D721Med (cell line): ENCODE results near the gene TMEM170A.
"Not testable (repeated sequence)": the region's sequence is repeated elsewhere in the genome, so short reads cannot be mapped to it uniquely, and the experiment has no call there.

Experiments
- DNase-seq: peaks from one replicate; pipeline ENCODE4 v3.0.0; 2011; ENCODE audit warnings: low spot score; ENCODE audit not compliant: insufficient read length
- FAIRE-seq: peaks from 2 replicates; lab custom pipeline; 2011; peaks lifted over from hg19 to GRCh38; lab: Jason Lieb, UNC
- TF ChIP-seq, protein P1 (sequence below): IDR thresholded peaks from 2 replicates; pipeline ENCODE4 v1.5.1; 2012; ENCODE audit warnings: mild to moderate bottlenecking, control low read depth; ENCODE audit not compliant: insufficient read depth; ENCODE audit errors: missing control alignments

The TMEM170A gene

DNA sequence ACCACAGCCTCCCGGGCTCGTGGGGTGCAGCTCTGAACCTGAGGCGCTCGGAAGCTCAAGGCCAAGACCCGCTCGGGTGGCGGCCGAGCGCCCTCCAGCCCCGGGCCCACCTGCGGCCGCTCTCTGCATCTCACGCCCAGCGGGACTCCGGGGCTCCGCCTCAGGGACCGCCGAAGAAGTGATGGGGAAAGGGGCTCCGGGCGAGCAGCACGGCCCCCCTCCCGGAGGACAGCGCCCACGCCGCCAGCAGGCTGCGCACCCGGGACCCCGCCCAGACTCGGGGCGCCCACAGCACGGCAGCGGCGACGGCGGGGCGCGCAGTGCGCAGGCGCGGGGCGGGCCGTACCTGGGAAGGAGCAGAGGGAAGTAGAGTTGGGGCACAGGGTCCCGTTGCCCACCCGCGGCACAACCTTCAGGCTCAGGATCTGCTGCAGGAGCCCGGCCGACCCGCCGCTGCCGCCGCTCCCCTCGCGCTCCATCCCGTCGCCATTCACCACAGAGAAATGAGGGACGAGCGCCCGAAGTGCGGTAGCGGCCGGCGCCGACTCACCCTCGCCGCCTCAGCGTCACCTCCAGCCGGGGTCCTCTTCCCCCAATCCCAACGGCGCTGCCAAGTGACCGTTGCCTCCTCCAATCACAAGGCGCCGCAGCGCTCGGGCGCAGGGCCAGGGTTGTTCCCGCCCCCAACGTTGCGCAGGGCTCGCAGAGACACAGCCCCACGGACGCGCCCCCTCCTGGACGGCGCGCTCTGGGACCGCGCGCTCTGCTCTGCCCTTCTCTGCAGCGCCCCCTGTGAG, at the start of gene TMEM170A:
TMEM170A (minus strand) TSS at position 568 of the 797 bp plus-strand sequence; CDS start at position 479, 89 bp downstream.
- TF ChIP-seq, protein P1, sequence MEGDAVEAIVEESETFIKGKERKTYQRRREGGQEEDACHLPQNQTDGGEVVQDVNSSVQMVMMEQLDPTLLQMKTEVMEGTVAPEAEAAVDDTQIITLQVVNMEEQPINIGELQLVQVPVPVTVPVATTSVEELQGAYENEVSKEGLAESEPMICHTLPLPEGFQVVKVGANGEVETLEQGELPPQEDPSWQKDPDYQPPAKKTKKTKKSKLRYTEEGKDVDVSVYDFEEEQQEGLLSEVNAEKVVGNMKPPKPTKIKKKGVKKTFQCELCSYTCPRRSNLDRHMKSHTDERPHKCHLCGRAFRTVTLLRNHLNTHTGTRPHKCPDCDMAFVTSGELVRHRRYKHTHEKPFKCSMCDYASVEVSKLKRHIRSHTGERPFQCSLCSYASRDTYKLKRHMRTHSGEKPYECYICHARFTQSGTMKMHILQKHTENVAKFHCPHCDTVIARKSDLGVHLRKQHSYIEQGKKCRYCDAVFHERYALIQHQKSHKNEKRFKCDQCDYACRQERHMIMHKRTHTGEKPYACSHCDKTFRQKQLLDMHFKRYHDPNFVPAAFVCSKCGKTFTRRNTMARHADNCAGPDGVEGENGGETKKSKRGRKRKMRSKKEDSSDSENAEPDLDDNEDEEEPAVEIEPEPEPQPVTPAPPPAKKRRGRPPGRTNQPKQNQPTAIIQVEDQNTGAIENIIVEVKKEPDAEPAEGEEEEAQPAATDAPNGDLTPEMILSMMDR: peak; percentile 99
- no peak for FAIRE-seq
- DNase-seq: peak; percentile 51

GRCh38 chr16:75506574-75506973, 42.1 kb upstream of the TMEM170A start:
- DNase-seq (no peak), FAIRE-seq (no peak)
- TF ChIP-seq, protein P1: no peak

GRCh38 chr16:75506107-75506506, 41.6 kb upstream of the TMEM170A start:
- FAIRE-seq: no peak
- DNase-seq: no peak
- TF ChIP-seq, protein P1: no peak

DNA sequence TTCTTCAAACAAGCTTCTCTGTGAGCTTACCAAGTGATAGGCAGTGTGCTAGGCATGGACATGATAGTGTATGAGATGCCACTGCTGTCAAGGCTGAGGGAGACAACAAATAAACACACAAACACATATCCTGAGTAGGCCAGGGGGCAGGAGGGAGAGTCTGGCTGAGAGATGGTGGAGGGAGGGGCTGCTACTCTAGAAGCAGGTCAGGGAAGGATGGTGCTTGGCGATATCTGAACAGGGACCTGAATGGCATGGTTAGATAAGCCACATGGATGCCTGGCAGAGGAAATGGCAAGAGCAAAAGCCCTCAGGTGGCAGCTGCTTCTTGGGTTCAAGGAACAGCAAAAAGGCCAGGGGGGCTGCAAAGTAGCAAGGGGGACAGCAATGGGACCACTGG, 39.3 kb upstream of the TMEM170A start:
- no peak for DNase-seq
- no peak for FAIRE-seq
- TF ChIP-seq, protein P1: no peak

GRCh38 chr16:75502916-75503605, 38.6 kb upstream of the TMEM170A start:
- no peak for FAIRE-seq
- TF ChIP-seq, protein P1: no peak
- no peak for DNase-seq

DNA sequence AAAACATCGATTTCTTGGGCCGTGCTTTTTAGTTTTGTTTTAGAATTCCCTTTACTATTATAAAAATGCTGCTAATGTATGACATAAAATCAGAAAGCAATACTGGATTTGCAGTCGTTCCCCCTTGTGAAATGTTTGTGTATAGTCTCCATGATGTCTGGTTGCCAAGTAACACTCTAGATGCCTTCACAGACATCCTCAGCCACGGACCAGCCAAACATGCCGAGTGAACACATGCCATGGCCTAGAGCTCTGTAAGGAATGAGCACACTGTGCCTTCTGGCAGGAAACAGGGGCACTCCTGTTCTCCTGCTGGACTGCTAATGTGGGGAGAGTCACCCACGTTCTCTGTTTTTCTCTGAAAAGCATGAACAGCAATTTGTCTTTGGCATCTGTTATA, 37.3 kb upstream of the TMEM170A start:
- FAIRE-seq, DNase-seq: not testable (repeated sequence)

DNA sequence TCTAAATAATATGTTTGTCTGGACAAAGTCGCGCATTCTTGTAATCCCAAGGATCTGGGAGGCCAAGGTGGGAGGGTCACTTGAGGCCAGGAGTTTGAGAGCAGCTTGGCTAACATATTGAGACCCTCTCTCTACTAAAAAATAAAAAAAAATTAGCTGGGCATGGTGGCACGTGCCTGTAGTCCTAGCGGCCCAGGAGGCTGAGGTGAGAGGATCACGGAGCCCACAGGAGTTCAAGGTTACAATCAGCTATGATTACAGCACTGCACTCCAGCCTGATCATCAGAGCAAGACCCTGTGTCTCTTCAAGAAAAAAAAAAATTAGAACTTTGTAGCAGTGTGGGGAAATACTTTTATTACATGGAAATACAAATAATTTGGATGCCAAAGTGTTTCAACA, 36.9 kb upstream of the TMEM170A start:
- TF ChIP-seq, protein P1: no peak
- FAIRE-seq: no peak
- DNase-seq: no peak

DNA sequence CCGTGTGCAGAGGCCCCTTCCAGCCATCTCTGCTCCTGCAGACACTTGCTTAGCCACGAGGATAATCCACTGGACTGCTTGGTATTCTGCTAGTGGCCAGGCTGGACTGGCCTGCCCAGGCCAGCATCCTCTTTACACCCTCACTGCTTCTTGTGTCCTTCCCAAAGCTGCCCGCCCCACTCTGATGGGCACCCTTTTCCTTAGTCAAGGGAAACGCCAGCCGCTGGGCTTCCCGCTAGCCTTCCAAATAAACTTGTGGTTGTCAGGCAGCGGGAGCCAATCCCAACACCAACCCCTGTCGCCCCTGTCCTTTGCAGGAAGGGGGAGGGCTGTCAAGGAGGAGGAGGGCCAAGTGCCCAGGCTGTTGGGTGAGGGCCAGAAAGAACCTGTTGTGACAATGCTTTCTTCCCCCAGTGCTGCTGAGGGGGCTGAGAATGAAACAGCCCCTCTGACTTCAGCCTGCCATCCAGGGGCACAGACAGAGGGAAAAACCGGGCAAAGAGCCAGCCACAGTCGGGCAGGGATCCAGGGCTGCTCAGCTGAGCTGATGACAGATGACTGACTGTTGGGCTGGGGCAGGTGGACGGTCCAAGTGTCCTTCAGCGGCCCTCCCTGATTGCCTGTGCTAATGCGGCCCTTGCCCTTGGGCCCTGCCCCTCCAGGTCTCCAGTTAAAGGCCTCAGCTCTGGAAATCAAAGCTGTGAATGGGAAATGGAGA, 34.3 kb upstream of the TMEM170A start:
- not testable (repeated sequence) for DNase-seq, FAIRE-seq
